ENCODE measurements around the gene SRD5A3. TPM values are rescaled to one million over a fixed set of nuclear protein-coding genes. Genes with fewer than 3 reads are reported as not detected.

Gene SRD5A3
- total RNA-seq, 2 experiments from 2014 or later = 21.7 to 22.3 TPM

DNA sequence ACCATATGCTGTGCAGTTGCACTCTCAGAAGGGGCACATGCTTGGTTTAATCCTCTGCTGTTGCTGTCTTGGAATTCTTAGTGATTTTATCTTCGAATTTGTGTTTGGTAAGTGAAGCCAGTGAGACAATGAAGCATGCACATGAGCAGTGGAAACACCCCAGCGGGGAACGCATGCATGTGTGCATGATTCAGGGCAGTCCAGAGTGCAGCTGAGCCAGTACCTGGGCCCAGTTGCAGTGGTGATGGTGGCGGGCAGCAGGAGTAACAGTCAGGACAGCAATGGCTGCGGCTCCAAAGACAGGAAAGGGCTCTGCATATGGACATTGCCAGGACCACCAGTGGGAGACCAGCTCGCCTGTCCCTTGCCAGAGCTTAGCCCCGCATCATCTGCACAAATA, 35.5 kb downstream of the SRD5A3 start:
- CTCF ChIA-PET = no interaction called here
- intact Hi-C loops (cut with micrococcal nuclease) = no loop called here
- no peak for DNase-seq
- Mint-ChIP-seq H3K27me3 (ENCODE audit: low read depth) (no peaks in the 10 kb centered on the region), H3K9me3 (no peaks in the 10 kb centered on the region), H3K4me3 (no peak overlapping the region), H3K4me1 (ENCODE audit: low read depth) (peaks cover 2% of the 10 kb centered on the region), H3K27ac (no peak overlapping the region), H3K36me3 (ENCODE audit: low read depth) (no peaks in the 10 kb centered on the region)

DNA sequence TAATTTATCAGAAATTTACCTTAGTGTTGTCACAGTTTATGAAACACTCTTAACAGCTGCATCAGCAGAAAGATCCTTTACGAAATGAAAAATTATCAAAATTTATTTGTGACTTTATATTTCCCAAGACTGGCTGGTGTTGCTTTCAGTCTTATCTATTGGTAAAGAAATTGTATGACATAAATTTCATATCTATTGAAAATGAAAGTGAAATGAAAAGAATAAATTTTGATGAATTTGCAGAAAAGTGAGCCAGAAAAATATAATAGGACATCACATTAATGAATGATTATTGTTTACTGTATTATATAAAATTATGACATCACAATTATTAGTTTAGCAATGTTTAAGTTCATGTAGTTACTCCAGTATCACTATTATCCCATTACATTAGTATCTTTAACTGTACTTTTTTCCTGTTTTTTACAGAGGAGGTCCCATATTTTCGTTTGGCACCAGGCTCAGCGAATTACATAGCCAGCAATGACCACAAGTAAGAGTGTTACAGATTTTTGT, 36.5 kb downstream of the SRD5A3 start:
- H3K4me1 Mint-ChIP-seq (ENCODE audit: low read depth) = peaks cover 10% of the 10 kb centered on the region
- H3K4me3 Mint-ChIP-seq = no peak overlapping the region
- no peaks in the 10 kb centered on the region for H3K36me3 Mint-ChIP-seq (ENCODE audit: low read depth)
- H3K27ac Mint-ChIP-seq = no peak overlapping the region
- intact Hi-C loops (cut with micrococcal nuclease) = no loop called here
- CTCF ChIA-PET = no interaction called here
- DNase-seq = no peak
- no peaks in the 10 kb centered on the region for H3K9me3 Mint-ChIP-seq
- no peaks in the 10 kb centered on the region for H3K27me3 Mint-ChIP-seq (ENCODE audit: low read depth)

- no peak for DNase-seq
- intact Hi-C loops (cut with micrococcal nuclease) = no loop called here
- Mint-ChIP-seq H3K27me3 (ENCODE audit: low read depth) (no peaks in the 10 kb centered on the region), H3K9me3 (no peaks in the 10 kb centered on the region), H3K4me3 (no peak overlapping the region), H3K4me1 (ENCODE audit: low read depth) (peaks cover 11% of the 10 kb centered on the region), H3K27ac (no peak overlapping the region), H3K36me3 (ENCODE audit: low read depth) (no peaks in the 10 kb centered on the region)
- CTCF ChIA-PET = interaction anchor here (0.7 kb wide), 1 partner anchor 67 kb away, joined by 3 read pairs; no protein-coding TSS in a partner anchor
Observed at GRCh38 chr4:55385201-55385649, 39.2 kb downstream of the SRD5A3 start.

DNA sequence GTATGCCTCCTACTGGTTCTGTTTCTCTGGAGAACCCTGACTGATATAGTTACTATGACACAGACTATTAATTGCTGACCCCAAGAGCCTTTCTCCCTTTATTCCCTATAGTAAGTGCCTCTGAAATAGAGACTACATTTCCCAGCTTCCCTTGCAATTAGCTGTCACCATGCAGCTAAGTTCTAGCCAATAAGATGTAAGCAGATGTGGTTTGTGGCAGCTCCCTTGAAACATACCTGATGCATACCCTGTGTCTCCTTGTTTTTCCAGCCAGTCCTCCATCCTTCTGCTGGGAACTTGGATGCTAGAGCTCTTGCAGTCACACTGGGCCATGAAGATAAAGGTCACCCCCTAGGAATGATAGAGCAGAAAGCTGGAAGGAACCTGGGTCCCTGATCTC, 40.0 kb downstream of the SRD5A3 start:
- H3K36me3 Mint-ChIP-seq (ENCODE audit: low read depth) = no peaks in the 10 kb centered on the region
- no peak overlapping the region for H3K4me3 Mint-ChIP-seq
- peaks cover 11% of the 10 kb centered on the region for H3K4me1 Mint-ChIP-seq (ENCODE audit: low read depth)
- no peak for DNase-seq
- intact Hi-C loops (cut with micrococcal nuclease) = no loop called here
- H3K27ac Mint-ChIP-seq = no peak overlapping the region
- no peaks in the 10 kb centered on the region for H3K9me3 Mint-ChIP-seq
- H3K27me3 Mint-ChIP-seq (ENCODE audit: low read depth) = no peaks in the 10 kb centered on the region
- CTCF ChIA-PET = interaction anchor here (0.9 to 1.0 kb wide), 2 partner anchors 9 to 31 kb away, joined by 3 read pairs; no protein-coding TSS in a partner anchor

DNA sequence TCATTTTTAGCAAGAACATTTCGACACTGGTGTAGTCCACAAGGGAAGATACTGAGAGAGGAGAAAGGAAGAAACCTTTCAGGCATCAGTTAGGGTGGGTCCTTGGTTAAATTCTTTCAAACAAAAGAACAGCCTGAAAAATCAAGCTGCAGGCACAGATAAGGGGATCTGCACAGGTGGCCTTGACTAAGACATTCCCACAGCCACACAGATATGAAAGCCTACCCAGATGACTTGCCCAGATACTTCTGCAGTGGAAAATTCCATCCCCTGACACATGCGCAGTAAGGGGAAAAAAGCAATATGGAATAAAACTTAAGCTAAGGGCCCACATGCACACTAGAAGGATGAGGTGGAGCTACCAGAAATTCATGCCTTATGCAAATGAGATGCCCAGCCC, 40.8 kb downstream of the SRD5A3 start:
- intact Hi-C loops (cut with micrococcal nuclease) = no loop called here
- DNase-seq = no peak
- no peak overlapping the region for H3K4me3 Mint-ChIP-seq
- H3K36me3 Mint-ChIP-seq (ENCODE audit: low read depth) = no peaks in the 10 kb centered on the region
- H3K4me1 Mint-ChIP-seq (ENCODE audit: low read depth) = peaks cover 11% of the 10 kb centered on the region
- H3K9me3 Mint-ChIP-seq = no peaks in the 10 kb centered on the region
- H3K27me3 Mint-ChIP-seq (ENCODE audit: low read depth) = no peaks in the 10 kb centered on the region
- CTCF ChIA-PET = interaction anchor here (0.9 to 1.0 kb wide), 2 partner anchors 31 to 40 kb away, joined by 3 read pairs; no protein-coding TSS in a partner anchor
- no peak overlapping the region for H3K27ac Mint-ChIP-seq

- Mint-ChIP-seq H3K4me3 (no peak overlapping the region), H3K9me3 (no peaks in the 10 kb centered on the region), H3K27ac (no peak overlapping the region), H3K27me3 (ENCODE audit: low read depth) (no peaks in the 10 kb centered on the region), H3K4me1 (ENCODE audit: low read depth) (peaks cover 26% of the 10 kb centered on the region), H3K36me3 (ENCODE audit: low read depth) (peaks cover 14% of the 10 kb centered on the region)
- CTCF ChIA-PET = interaction anchor here (0.6 to 1.7 kb wide), 5 partner anchors 8 to 1151 kb away, joined by 3 to 9 read pairs (median 3); partner anchors contain the start of gene SRD5A3
- no peak for DNase-seq
- intact Hi-C loops (cut with micrococcal nuclease) = loop anchor here (2.0 kb wide), 1 partner anchor 473 kb away; no protein-coding TSS in a partner anchor
Observed at GRCh38 chr4:55393461-55394320, 47.6 kb downstream of the SRD5A3 start.

GRCh38 chr4:55395218-55395528, 49.1 kb downstream of the SRD5A3 start:
- DNase-seq = no peak
- intact Hi-C loops (cut with micrococcal nuclease) = loop anchor here (1.0 to 5.0 kb wide), 9 partner anchors 40 to 1137 kb away; partner anchors contain the start of genes CEP135, CLOCK, PAICS and PPAT
- H3K9me3 Mint-ChIP-seq = no peaks in the 10 kb centered on the region
- no peaks in the 10 kb centered on the region for H3K27me3 Mint-ChIP-seq (ENCODE audit: low read depth)
- peak overlapping the region; percentile 89 for H3K27ac Mint-ChIP-seq
- H3K36me3 Mint-ChIP-seq (ENCODE audit: low read depth) = peaks cover 18% of the 10 kb centered on the region
- CTCF ChIA-PET = interaction anchor here (0.6 to 3.0 kb wide), 6 partner anchors 9 to 1040 kb away, joined by 3 to 17 read pairs (median 3); partner anchors contain the start of genes PPAT and SRD5A3
- peaks cover 35% of the 10 kb centered on the region for H3K4me1 Mint-ChIP-seq (ENCODE audit: low read depth)
- peak overlapping the region; percentile 96 for H3K4me3 Mint-ChIP-seq

DNA sequence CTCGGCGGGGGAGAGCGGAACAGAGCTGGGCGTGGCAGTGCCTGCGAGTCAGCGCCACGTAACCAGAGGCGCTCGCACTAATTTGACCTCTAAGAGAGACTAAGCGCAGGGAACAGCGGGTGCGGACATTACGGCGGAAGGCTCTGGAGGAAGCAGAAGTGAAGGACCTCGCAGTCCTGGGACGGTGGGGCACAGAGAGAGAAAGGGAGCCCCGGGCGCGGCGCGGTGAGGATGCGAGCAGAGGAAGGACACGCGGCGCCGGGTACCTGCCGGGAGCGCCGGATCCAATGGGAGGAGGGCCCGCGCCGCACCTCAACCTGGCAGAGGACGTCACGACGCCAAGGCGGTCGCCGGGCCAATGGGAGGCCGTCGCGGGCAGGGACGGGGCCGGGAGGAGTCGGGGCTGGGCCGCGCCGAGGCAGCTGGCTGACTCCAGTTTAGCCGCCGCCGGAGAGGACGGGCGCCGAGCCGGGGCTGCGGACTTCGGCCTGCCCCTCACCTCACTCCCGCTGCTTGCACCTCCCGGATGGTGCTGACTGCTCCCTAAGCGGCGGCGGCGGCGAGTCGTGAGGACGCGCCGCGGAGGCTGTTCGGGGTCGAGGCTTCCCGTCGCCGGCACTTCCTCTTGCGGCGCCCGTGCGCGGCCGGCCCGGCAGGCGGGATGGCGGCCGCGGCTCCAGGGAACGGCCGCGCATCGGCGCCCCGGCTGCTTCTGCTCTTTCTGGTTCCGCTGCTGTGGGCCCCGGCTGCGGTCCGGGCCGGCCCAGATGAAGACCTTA, 49.7 kb downstream of the SRD5A3 start, which contains the start of gene TMEM165:
TMEM165 (plus strand) TSS at position 429 of the 779 bp plus-strand sequence; CDS start at position 662, 233 bp downstream.
- peak; percentile 92 for DNase-seq
- peak within 1 kb of the TSS; percentile 96 for H3K4me3 Mint-ChIP-seq
- CTCF ChIA-PET = interaction anchor here (0.6 to 3.0 kb wide), 6 partner anchors 23 to 1040 kb away, joined by 3 to 17 read pairs (median 3); partner anchors contain the start of genes PPAT and SRD5A3
- H3K27ac Mint-ChIP-seq = peak within 1 kb of the TSS; percentile 89
- no peaks in the 10 kb centered on the region for H3K27me3 Mint-ChIP-seq (ENCODE audit: low read depth)
- peaks cover 39% of the 10 kb centered on the region for H3K4me1 Mint-ChIP-seq (ENCODE audit: low read depth)
- intact Hi-C loops (cut with micrococcal nuclease) = loop anchor here (1.0 to 5.0 kb wide), 10 partner anchors 40 to 1583 kb away; partner anchors contain the start of genes CEP135, CLOCK, PAICS and POLR2B
- H3K36me3 Mint-ChIP-seq (ENCODE audit: low read depth) = peaks cover 20% of the 10 kb centered on the region
- H3K9me3 Mint-ChIP-seq = no peaks in the 10 kb centered on the region

DNA sequence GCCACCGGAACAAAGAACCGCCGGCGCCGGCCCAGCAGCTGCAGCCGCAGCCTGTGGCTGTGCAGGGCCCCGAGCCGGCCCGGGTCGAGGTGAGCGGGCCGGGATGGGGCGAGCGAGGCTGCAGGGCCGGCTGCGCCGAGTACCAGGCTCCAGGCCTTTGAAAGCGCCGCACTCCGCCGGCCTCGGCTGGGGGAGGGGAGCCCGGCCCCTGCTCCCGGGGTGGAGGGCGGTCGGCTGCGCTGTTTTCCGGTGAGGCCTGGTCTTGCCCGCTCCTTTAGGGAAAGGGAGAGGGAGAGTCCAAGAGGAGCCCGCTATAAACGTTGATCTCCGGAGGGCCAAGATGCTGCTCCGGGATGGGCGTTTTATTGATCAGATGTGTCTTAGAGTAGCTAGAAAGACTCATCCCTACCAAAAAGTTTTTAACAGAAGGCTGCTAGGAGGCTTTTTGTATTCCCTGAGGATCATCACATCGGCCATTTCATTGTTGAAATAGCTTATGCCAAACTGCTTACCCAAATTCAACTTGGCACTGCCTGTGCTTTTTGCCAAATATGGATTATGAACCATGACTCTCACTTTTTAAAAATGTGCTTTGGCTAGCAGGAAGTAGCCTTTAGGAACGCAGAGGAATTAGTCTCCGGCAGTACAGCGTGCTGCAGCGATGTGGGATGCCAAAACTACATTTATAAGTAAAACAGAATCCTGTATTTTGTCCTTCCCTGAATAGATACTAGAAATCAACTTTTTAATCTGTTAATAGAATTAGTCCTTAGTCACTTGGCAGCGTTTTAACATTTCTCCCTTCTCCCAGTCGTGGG, 50.5 kb downstream of the SRD5A3 start:
- Mint-ChIP-seq H3K27ac (peak overlapping the region; percentile 75), H3K27me3 (ENCODE audit: low read depth) (no peaks in the 10 kb centered on the region), H3K4me1 (ENCODE audit: low read depth) (peaks cover 44% of the 10 kb centered on the region), H3K9me3 (no peaks in the 10 kb centered on the region), H3K4me3 (peak overlapping the region; percentile 96), H3K36me3 (ENCODE audit: low read depth) (peaks cover 28% of the 10 kb centered on the region)
- CTCF ChIA-PET = interaction anchor here (0.6 to 3.0 kb wide), 4 partner anchors 50 to 740 kb away, joined by 3 to 17 read pairs (median 4); partner anchors contain the start of gene SRD5A3
- intact Hi-C loops (cut with micrococcal nuclease) = loop anchor here (2.0 to 5.0 kb wide), 4 partner anchors 454 to 1582 kb away; partner anchors contain the start of genes PAICS, POLR2B and PPAT
- peak; percentile 20 for DNase-seq

DNA sequence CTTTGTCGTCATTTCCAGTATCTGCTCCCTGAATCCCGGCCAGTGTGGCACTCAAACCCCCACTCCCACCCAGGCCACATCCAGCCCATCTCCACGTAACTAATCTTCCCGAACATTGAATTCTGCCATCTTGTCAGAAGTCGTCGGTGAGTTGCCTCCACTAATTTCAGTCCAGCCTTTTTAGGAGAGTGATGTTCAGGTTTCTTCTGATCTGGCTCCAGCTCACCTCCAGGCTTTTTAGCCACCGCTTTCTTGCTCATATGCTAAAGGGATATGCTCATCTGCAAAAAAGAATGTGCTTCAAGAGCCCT, 51.0 kb downstream of the SRD5A3 start:
- H3K36me3 Mint-ChIP-seq (ENCODE audit: low read depth) = peaks cover 28% of the 10 kb centered on the region
- peak overlapping the region; percentile 75 for H3K27ac Mint-ChIP-seq
- no peak for DNase-seq
- no peaks in the 10 kb centered on the region for H3K27me3 Mint-ChIP-seq (ENCODE audit: low read depth)
- H3K4me3 Mint-ChIP-seq = peak overlapping the region; percentile 90
- CTCF ChIA-PET = interaction anchor here (0.6 to 3.0 kb wide), 3 partner anchors 51 to 204 kb away, joined by 3 to 17 read pairs (median 4); partner anchors contain the start of gene SRD5A3
- intact Hi-C loops (cut with micrococcal nuclease) = loop anchor here (2.0 to 5.0 kb wide), 4 partner anchors 455 to 1582 kb away; partner anchors contain the start of genes PAICS, POLR2B and PPAT
- no peaks in the 10 kb centered on the region for H3K9me3 Mint-ChIP-seq
- H3K4me1 Mint-ChIP-seq (ENCODE audit: low read depth) = peaks cover 44% of the 10 kb centered on the region

Data from activated naive CD4-positive, alpha-beta T cell treated with anti-CD3 and anti-CD28 coated beads for 36 hours (primary cell).